H9 (cell line): ENCODE results near the gene TPCN2. TPM values are rescaled to one million over a fixed set of nuclear protein-coding genes. Genes with fewer than 3 reads are reported as not detected.

ENCODE experiments used
- DNase-seq: peaks from one replicate; pipeline ENCODE4 v3.0.0-alpha.2; 2017
- H2AFZ ChIP-seq: one replicate; pipeline ENCODE4 v1.6.1; 2013; ENCODE audit warnings: mild to moderate bottlenecking, low read length, control low read depth, moderate library complexity
- H2AK5ac ChIP-seq: 2 replicates; pipeline ENCODE4 v1.6.1; 2013; ENCODE audit warnings: low read length, control low read depth, mixed read lengths; ENCODE audit not compliant: insufficient read length
- H2BK120ac ChIP-seq: one replicate; pipeline ENCODE4 v1.6.1; 2013; ENCODE audit warnings: low read depth, mild to moderate bottlenecking, low read length, control low read depth, inconsistent platforms; ENCODE audit not compliant: poor library complexity, severe bottlenecking
- H2BK12ac ChIP-seq: 2 replicates; pipeline ENCODE4 v1.6.1; 2013; ENCODE audit warnings: low read length, control low read depth, mixed read lengths, low read depth; ENCODE audit not compliant: insufficient read length
- H2BK15ac ChIP-seq: 2 replicates; pipeline ENCODE4 v1.6.1; 2013; ENCODE audit warnings: low read depth, low read length, control low read depth
- H2BK20ac ChIP-seq: one replicate; pipeline ENCODE4 v1.6.1; 2013; ENCODE audit warnings: low read depth, mild to moderate bottlenecking, low read length, control low read depth, inconsistent platforms; ENCODE audit not compliant: poor library complexity, severe bottlenecking
- H2BK5ac ChIP-seq: 2 replicates; pipeline ENCODE4 v1.6.1; 2013; ENCODE audit warnings: low read length, control low read depth, mixed read lengths; ENCODE audit not compliant: insufficient read length
- H3K14ac ChIP-seq: 2 replicates; pipeline ENCODE4 v1.6.1; 2013; ENCODE audit warnings: low read length, control low read depth; ENCODE audit not compliant: insufficient read depth
- H3K18ac ChIP-seq: 2 replicates; pipeline ENCODE4 v1.6.1; 2013; ENCODE audit warnings: low read depth, mild to moderate bottlenecking, mixed read lengths, low read length, control low read depth; ENCODE audit not compliant: insufficient read length
- H3K23ac ChIP-seq: 2 replicates; pipeline ENCODE4 v1.6.1; 2013; ENCODE audit warnings: low read length, control low read depth, mixed read lengths, low read depth; ENCODE audit not compliant: insufficient read length
- H3K23me2 ChIP-seq: 2 replicates; pipeline ENCODE4 v1.6.1; 2013; ENCODE audit warnings: low read depth, mild to moderate bottlenecking, mixed read lengths, low read length, control low read depth; ENCODE audit not compliant: insufficient read length, poor library complexity, severe bottlenecking
- H3K27ac ChIP-seq: 2 replicates; pipeline ENCODE4 v1.5.1; 2013; ENCODE audit warnings: low read length, control low read depth, mixed read lengths, low read depth; ENCODE audit not compliant: insufficient read length
- H3K27me3 ChIP-seq: 2 replicates; pipeline ENCODE4 v1.6.1; 2013; ENCODE audit warnings: low read length, control low read depth, inconsistent platforms; ENCODE audit not compliant: insufficient read depth
- H3K4ac ChIP-seq: 2 replicates; pipeline ENCODE4 v1.6.1; 2013; ENCODE audit warnings: low read depth, mild to moderate bottlenecking, control low read depth, inconsistent platforms, low read length, moderate library complexity
- H3K4me1 ChIP-seq: 2 replicates; pipeline ENCODE4 v1.6.1; 2013; ENCODE audit warnings: low read length, control low read depth, inconsistent platforms; ENCODE audit not compliant: insufficient read depth
- H3K4me2 ChIP-seq: 2 replicates; pipeline ENCODE4 v1.6.1; 2013; ENCODE audit warnings: low read length, control low read depth, mixed read lengths; ENCODE audit not compliant: insufficient read length, insufficient read depth
- H3K56ac ChIP-seq: 2 replicates; pipeline ENCODE4 v1.6.1; 2013; ENCODE audit warnings: low read depth, mild to moderate bottlenecking, mixed read lengths, low read length, control low read depth; ENCODE audit not compliant: insufficient read length
- H3K79me1 ChIP-seq: 2 replicates; pipeline ENCODE4 v1.6.1; 2013; ENCODE audit warnings: low read depth, mild to moderate bottlenecking, moderate library complexity, low read length, control low read depth, inconsistent platforms; ENCODE audit not compliant: insufficient read depth, poor library complexity, severe bottlenecking
- H3K79me2 ChIP-seq: 2 replicates; pipeline ENCODE4 v1.6.1; 2013; ENCODE audit warnings: low read length, control low read depth, inconsistent platforms; ENCODE audit not compliant: insufficient read depth
- H3K9ac ChIP-seq: 2 replicates; pipeline ENCODE4 v1.6.1; 2013; ENCODE audit warnings: low read length, control low read depth, mixed read lengths; ENCODE audit not compliant: insufficient read length; ENCODE audit errors: extremely low read depth
- H3K9me3 ChIP-seq: one replicate; pipeline ENCODE4 v1.6.1; 2013; ENCODE audit warnings: low read depth, low read length, inconsistent platforms; ENCODE audit not compliant: control insufficient read depth
- H3T11ph ChIP-seq: one replicate; pipeline ENCODE4 v1.6.1; 2013; ENCODE audit warnings: mild to moderate bottlenecking, low read length, control low read depth, inconsistent platforms
- H4K20me1 ChIP-seq: one replicate; pipeline ENCODE4 v1.6.1; 2013; ENCODE audit not compliant: control insufficient read depth, insufficient read length, insufficient read depth
- H4K5ac ChIP-seq: 2 replicates; pipeline ENCODE4 v1.6.1; 2013; ENCODE audit warnings: low read depth, mild to moderate bottlenecking, mixed read lengths, low read length, control low read depth; ENCODE audit not compliant: insufficient read length
- H4K8ac ChIP-seq: replicated peaks from 2 replicates; pipeline ENCODE4 v1.6.1; 2013; ENCODE audit warnings: low read length, control low read depth, mixed read lengths, low read depth; ENCODE audit not compliant: insufficient read length
- H4K91ac ChIP-seq: 2 replicates; pipeline ENCODE4 v1.6.1; 2013; ENCODE audit warnings: low read depth, mild to moderate bottlenecking, moderate library complexity, mixed read lengths, low read length, control low read depth; ENCODE audit not compliant: insufficient read length
- H3K27ac Mint-ChIP-seq, 3 experiments: 2 replicates in 2 of 3; 3 replicates in 1 of 3; pipeline ENCODE4 v1.8.0; 2020 to 2021; ENCODE audit warnings: mixed read lengths in 3 of 3, mild to moderate bottlenecking in 1 of 3, moderate library complexity in 1 of 3
- H3K27me3 Mint-ChIP-seq: 2 replicates; pipeline ENCODE4 v1.8.0; 2021; ENCODE audit warnings: low read depth, mild to moderate bottlenecking, moderate library complexity, mixed read lengths
- H3K36me3 Mint-ChIP-seq, 3 experiments: 2 replicates in 2 of 3; 3 replicates in 1 of 3; pipeline ENCODE4 v1.8.0; 2020 to 2021; ENCODE audit warnings: low read depth in 3 of 3, mixed read lengths in 3 of 3; ENCODE audit not compliant: insufficient read depth in 1 of 3
- H3K4me1 Mint-ChIP-seq, 2 experiments: 2 replicates each; pipeline ENCODE4 v1.8.0; 2020; ENCODE audit warnings: mixed read lengths in 2 of 2
- H3K4me3 Mint-ChIP-seq, 2 experiments: 2 replicates in 1 of 2; 3 replicates in 1 of 2; pipeline ENCODE4 v1.8.0; 2020 to 2021; ENCODE audit warnings: mild to moderate bottlenecking in 2 of 2, mixed read lengths in 2 of 2, moderate library complexity in 1 of 2
- H3K9me3 Mint-ChIP-seq, 2 experiments: 2 replicates in 1 of 2; 3 replicates in 1 of 2; pipeline ENCODE4 v1.8.0; 2020; ENCODE audit warnings: mild to moderate bottlenecking in 2 of 2, mixed read lengths in 2 of 2, moderate library complexity in 1 of 2
- WGBS: extraction: QIAGEN DNeasy Blood & Tissue Kit; methylation state at CpG from one replicate; pipeline ENCODE4 v1.1.7; 2013; ENCODE audit warnings: missing lambda C conversion rate, low lambda C conversion rate, mixed read lengths; ENCODE audit not compliant: insufficient read length; ENCODE audit errors: extremely low coverage; 5-methylcytosine and 5-hydroxymethylcytosine counted together
- total RNA-seq: library from RNA; stranded (reverse); gene quantifications from 2 replicates; pipeline ENCODE4 v1.2.1, GENCODE V29; 2021
- TF ChIP-seq, protein P1 (sequence below): fragments of 200-600 bp; sonication (generic); conservative IDR thresholded peaks from 3 replicates; pipeline ENCODE4 v1.8.0; 2021; ENCODE audit warnings: antibody characterized with exemption, mild to moderate bottlenecking

The TPCN2 gene
- total RNA-seq, 1 experiment from 2014 or later, result 16.8 TPM

DNA sequence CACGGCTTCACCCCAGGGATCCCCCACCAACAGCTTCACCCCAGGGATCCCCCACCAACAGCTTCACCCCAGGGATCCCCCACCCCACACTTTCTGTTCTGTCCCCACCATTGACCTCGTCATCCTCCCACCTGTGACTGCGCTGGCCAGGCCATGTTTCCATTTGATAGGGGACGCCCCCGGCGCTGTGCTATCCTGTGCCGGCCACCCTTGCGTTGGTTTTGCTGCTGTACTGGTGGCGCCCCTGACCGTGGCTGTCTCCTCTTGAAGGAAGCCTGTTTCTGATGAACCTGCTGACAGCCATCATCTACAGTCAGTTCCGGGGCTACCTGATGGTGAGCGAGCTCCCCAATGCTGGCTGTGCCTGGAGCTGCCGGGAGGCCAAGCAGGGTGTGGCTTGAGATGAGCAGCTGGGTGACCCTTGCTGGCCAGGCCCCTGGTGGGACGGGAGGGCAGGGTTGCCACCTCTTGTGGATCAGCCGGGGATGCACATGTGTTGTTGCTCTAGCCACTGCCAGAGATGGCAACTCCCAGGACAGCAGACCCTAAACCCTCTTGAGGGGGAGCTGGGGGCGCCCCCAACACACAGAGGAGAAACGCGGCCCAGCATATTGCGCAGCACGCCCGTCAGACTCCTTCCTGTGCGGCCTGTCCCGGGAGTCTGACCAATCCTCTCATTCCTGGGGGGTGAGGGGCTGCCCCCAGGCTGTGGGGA, 22.5 kb downstream of the TPCN2 start:
- Histone ChIP-seq H2BK15ac (no peak overlapping the region), H3K9me3 (no peaks in the 10 kb centered on the region), H4K8ac (no peak overlapping the region), H3K9ac (no peak overlapping the region), H2AFZ (no peak overlapping the region), H3K27ac (no peak overlapping the region), H3K79me1 (no peaks in the 10 kb centered on the region), H3K18ac (no peak overlapping the region), H3K23me2 (no peaks in the 10 kb centered on the region), H4K91ac (no peak overlapping the region), H2AK5ac (no peak overlapping the region), H4K5ac (no peak overlapping the region), H2BK12ac (no peak overlapping the region), H3K23ac (no peak overlapping the region), H3K56ac (no peak overlapping the region), H3K79me2 (no peaks in the 10 kb centered on the region), H2BK20ac (no peak overlapping the region), H3K4me1 (no peaks in the 10 kb centered on the region), H3T11ph (no peak overlapping the region), H3K14ac (no peak overlapping the region), H3K27me3 (no peaks in the 10 kb centered on the region), H3K4me2 (no peak overlapping the region), H3K4ac (no peak overlapping the region), H2BK5ac (no peak overlapping the region), H4K20me1 (no peaks in the 10 kb centered on the region), H2BK120ac (no peak overlapping the region)
- Mint-ChIP-seq H3K36me3 (peaks cover 3 to 15% (median 13%) of the 10 kb centered on the region in 3 experiments; a peak in 6 of 7 replicates), H3K4me1 (peaks cover 0 to 3% of the 10 kb centered on the region in 2 experiments; a peak in 1 of 4 replicates), H3K27ac (no peak overlapping the region; a peak in 1 of 7 replicates), H3K27me3 (no peaks in the 10 kb centered on the region), H3K4me3 (no peak overlapping the region), H3K9me3 (no peaks in the 10 kb centered on the region)
- TF ChIP-seq, protein P1, sequence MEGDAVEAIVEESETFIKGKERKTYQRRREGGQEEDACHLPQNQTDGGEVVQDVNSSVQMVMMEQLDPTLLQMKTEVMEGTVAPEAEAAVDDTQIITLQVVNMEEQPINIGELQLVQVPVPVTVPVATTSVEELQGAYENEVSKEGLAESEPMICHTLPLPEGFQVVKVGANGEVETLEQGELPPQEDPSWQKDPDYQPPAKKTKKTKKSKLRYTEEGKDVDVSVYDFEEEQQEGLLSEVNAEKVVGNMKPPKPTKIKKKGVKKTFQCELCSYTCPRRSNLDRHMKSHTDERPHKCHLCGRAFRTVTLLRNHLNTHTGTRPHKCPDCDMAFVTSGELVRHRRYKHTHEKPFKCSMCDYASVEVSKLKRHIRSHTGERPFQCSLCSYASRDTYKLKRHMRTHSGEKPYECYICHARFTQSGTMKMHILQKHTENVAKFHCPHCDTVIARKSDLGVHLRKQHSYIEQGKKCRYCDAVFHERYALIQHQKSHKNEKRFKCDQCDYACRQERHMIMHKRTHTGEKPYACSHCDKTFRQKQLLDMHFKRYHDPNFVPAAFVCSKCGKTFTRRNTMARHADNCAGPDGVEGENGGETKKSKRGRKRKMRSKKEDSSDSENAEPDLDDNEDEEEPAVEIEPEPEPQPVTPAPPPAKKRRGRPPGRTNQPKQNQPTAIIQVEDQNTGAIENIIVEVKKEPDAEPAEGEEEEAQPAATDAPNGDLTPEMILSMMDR, result no peak
- no CpG with 5 or more reads among the region's 23 CpGs for WGBS
- no peak for DNase-seq
